GM08714 (cell line): ENCODE measurements around the gene ROR2.

Experiments used
- H3K4me3 ChIP-seq: fragments of 200-500 bp; sonication (Bioruptor generic); 2 replicates; pipeline ENCODE4 v1.5.1; 2014; ENCODE audit warnings: mild to moderate bottlenecking, low read length, inconsistent platforms
- ZNF274 ChIP-seq: IDR thresholded peaks from 2 replicates; pipeline ENCODE4 v1.6.1; 2012; ENCODE audit warnings: mild to moderate bottlenecking, low read depth, low read length

The ROR2 gene

GRCh38 chr9:91894536-91894935, 55.5 kb downstream of the ROR2 start:
- no peak overlapping the region for H3K4me3 ChIP-seq
- TF ChIP-seq ZNF274: no peak

DNA sequence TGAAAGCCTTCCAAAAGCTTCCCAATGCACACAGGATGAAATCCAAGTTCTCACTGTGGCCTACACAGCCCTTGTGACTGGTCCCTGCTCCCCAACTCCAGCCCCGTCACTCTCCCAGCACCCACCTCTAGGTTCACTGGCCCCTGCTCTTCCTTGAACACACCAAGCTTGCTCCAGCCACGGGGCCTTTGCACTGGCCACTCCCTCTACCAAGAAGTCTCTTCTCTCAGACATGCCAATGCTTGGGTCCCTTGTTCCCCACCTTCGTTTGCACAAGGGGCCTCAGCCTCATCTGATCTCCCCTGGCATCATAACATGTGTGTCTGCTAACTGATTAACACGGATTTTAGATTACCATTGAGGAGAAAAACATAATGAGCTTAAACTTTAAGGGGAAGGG, 56.0 kb downstream of the ROR2 start:
- TF ChIP-seq ZNF274: no peak
- H3K4me3 ChIP-seq: no peak overlapping the region

DNA sequence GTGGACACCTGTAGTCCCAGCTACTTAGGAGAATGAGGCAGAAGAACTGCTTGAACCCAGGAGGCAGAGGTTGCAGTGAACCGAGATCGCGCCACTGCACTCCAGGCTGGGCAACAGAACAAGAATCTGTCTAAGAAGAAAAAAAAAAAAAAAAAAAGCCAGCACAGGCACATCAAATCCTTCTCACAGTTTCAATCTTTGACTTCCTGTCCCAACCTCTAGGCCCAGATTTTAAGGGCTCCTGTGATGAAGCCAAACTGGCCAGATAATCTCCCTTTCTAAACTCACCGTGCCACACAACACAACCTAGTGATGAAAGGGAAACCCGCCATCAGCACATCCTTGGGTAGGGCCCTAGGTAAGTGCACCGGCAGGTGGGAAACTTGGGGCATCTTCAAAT, 58.1 kb downstream of the ROR2 start:
- H3K4me3 ChIP-seq: no peak overlapping the region
- TF ChIP-seq ZNF274: no peak

DNA sequence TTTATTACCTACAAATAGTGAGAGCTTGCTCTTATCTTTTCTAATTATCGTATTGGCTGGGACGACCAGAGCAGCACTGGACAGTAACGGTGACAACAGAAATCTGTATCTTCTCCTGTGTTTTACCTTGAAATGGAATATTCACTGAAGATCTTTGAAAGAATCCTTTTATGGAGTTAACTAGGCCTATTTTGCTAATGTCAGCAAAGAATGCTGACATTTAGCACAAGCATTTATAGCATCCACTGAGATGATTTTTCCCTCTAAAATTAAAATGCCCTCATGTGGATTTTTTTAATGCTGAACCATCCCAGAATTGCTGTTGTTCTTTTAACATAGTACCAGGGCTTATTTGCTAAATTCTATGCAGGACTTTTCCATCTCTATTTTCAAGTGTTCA, 59.4 kb downstream of the ROR2 start:
- H3K4me3 ChIP-seq: no peak overlapping the region
- TF ChIP-seq ZNF274: no peak

- TF ChIP-seq ZNF274: no peak
- no peak overlapping the region for H3K4me3 ChIP-seq
Measured at GRCh38 chr9:91889161-91889911, 60.7 kb downstream of the ROR2 start.

GRCh38 chr9:91886414-91887076, 63.5 kb downstream of the ROR2 start:
- no peak for TF ChIP-seq ZNF274
- H3K4me3 ChIP-seq: no peak overlapping the region

- H3K4me3 ChIP-seq: no peak overlapping the region
- TF ChIP-seq ZNF274: no peak
Measured at GRCh38 chr9:91885746-91886413, 64.1 kb downstream of the ROR2 start.

GRCh38 chr9:91884696-91885687, 65.0 kb downstream of the ROR2 start:
- H3K4me3 ChIP-seq: no peak overlapping the region
- no peak for TF ChIP-seq ZNF274

GRCh38 chr9:91884153-91884552, 65.9 kb downstream of the ROR2 start:
- no peak overlapping the region for H3K4me3 ChIP-seq
- TF ChIP-seq ZNF274: no peak

DNA sequence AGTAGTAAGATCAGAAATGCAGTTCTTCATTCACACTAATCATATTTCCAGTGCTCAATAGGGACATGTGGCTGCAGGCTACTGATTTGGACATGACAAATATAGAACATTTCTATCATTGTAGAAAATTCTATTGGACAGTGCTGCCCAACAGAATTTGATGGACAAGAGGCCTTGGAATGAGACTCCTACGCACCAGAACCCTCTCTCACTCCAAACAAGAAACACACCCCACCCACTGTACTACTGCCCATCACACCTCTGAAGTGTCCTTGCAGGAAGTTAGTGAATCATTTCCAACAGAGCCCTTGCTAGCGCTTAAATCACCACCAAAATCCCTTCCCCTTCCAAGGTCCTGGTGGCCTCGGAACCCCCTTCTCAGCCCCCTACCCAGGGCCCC, 66.5 kb downstream of the ROR2 start:
- TF ChIP-seq ZNF274: no peak
- H3K4me3 ChIP-seq: no peak overlapping the region

DNA sequence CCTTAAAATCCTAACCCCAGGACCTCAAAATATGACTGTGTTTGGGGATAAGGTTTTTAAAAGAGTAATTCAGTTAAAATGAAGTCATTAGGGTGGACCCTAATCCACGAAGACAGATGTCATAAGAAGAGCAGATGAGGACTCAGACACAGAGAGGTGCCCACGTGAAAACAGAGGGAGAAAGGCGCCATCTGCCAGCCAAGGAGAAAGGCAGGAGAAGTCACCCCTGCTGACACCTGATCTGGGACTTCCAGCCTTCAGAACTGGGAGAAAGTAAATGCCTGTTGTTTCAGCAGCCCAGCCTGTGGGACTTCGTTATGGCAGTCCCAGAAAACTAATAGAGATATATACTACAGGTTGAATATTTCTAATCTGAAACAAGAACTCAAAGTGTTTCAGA, 67.4 kb downstream of the ROR2 start:
- no peak overlapping the region for H3K4me3 ChIP-seq
- no peak for TF ChIP-seq ZNF274

GRCh38 chr9:91880378-91880972, 69.6 kb downstream of the ROR2 start:
- no peak for TF ChIP-seq ZNF274
- H3K4me3 ChIP-seq: no peak overlapping the region

DNA sequence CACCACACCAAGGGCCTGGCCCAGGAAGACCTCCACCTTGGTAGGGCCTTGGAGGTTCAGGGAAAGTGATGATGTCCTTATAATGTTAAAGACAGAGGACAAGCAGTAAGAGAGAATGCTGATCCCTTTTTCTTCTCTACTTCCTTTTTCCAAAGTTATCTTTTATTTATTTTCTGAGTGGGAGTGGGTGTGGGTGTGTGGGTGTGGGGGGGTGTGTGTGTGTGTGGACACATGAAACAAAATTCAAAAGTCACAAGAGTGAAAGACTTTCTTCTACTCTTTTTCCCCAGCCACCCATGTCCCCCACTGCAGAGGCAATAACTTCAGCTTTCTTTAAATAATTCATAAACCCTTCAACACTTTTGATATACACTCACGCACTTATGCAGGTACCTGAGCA, 70.8 kb downstream of the ROR2 start:
- H3K4me3 ChIP-seq: no peak overlapping the region
- no peak for TF ChIP-seq ZNF274
